ENCODE results near the gene SPNS2.

SPNS2 gene, protein sequence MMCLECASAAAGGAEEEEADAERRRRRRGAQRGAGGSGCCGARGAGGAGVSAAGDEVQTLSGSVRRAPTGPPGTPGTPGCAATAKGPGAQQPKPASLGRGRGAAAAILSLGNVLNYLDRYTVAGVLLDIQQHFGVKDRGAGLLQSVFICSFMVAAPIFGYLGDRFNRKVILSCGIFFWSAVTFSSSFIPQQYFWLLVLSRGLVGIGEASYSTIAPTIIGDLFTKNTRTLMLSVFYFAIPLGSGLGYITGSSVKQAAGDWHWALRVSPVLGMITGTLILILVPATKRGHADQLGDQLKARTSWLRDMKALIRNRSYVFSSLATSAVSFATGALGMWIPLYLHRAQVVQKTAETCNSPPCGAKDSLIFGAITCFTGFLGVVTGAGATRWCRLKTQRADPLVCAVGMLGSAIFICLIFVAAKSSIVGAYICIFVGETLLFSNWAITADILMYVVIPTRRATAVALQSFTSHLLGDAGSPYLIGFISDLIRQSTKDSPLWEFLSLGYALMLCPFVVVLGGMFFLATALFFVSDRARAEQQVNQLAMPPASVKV

DNA sequence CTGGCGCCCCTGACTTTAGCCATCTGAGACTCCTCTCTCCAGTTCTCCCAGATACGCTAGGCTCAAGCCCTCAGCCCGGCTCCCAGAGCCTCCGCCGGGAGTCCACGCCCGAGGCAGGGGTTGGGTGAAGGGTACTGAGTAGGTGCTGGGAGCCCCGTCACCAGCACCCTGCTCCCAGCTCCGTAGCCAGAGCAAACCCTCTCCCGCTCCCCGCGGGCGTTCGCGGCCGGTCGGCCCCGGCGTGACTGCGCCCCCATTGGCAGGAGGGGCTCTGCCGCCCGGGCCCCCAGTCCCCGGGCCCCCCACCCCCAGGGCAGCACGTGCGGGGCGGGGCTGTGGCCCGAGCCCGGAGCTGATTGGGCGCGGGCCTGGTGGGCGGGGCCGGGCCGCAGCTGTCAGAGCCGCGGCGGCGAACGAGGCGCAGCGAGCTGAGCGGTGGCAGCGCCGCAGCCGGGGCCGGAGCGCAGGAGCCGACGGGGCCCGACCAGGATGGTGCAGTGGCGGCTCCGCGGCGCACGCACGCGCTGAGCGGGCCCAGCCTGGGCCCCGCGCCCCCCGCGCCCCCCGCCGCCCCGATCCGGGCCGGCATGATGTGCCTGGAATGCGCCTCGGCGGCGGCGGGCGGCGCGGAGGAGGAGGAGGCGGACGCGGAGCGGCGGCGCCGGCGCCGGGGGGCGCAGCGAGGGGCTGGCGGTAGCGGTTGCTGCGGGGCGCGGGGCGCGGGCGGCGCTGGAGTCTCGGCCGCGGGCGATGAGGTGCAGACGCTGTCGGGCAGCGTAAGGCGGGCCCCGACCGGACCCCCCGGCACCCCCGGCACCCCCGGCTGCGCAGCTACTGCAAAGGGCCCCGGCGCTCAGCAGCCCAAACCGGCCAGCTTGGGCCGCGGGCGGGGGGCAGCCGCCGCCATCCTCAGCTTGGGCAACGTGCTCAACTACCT lies at the start of gene SPNS2:
Gene SPNS2, plus strand, starts transcription at position 421 of the 937 bp plus-strand sequence. Its CDS starts 167 bp downstream, at position 588.
- DNase-seq = peak; percentile 8 to 63 (median 54)

DNA sequence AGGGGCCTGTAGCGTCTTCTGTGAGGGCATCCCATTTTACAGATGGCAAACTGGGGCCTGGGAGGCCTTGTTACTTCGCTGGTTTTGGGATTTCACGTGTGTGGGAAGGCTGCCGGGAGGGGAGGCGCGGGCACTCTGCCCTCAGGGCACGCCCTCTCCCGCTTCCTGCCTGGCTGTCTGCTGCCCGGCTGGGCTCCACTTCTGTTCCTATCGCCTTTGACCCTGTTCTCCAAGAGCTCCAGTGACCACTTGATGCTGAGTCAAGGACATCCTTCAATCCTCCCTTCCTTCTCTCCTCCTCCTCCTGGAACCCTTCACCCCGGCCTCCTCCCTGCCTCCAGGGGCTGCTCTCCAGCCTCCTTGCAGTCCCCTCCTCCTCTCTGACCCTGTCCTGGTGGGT lies 48.9 kb upstream of the SPNS2 start:
- no peak for DNase-seq

DNA sequence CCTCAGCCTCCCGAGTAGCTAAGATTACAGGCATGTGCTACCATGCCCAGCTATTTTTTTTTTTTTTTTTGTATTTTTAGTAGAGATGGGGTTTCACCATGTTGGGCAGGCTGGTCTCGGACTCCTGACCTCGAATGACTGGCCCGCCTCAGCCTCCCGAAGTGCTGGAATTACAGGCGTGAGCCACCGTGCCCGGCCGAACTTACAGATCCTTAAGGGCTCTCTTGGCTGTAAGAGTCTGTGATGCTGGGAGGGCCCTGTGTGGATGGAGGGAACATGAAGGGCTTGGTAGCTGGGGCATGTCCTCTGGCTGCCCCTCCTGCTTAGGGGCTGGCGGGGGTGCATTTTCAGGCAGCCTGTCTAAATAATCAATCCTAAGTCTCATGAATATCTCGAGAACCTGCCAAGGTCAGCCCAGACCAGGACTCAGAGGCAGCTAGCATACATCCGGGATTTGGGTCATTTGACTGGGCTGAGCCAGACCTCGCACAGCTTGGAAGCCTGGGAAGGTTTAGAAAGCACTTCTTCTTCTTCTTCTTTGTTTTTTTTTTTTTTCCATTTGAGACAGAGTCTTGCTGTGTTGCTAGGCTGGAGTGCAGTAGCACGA lies 47.9 kb upstream of the SPNS2 start:
- DNase-seq = no peak

DNA sequence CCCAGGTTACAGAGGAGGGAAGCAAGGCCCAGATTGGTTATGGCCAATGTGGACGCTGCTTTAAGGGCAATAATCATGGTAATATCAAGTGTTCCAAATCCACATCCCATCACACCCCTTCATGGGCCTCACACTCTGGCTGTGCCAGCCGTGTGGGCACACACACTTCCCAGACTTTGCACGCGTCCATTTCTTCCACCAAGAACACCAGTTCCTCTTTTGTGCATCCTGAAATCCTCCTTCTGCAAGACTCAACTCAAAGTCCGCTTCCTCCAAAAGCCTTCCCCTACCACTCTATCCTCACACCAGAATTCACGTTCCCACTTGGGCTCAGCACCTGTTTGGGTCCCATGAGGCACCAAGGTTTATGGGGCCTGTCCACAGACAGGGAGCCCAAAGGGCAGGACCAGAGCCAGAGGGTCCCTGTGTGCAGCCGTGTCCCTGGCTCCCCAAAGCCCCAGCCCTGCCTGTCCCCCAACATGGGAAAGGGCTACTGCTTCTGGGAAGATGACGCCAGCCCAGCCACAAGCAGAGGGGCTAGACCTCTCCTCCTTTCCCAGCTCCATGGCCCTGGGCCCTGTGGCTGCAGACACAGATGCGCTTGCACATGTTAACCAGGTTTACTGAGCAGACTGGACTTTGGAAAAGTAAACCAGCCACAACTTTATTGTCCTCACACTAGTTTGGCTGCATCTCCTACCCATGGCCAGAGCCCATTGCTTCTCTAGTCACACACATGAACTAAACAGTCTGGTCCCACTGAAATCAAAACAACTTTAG lies 44.7 kb upstream of the SPNS2 start:
- DNase-seq = no peak

DNA sequence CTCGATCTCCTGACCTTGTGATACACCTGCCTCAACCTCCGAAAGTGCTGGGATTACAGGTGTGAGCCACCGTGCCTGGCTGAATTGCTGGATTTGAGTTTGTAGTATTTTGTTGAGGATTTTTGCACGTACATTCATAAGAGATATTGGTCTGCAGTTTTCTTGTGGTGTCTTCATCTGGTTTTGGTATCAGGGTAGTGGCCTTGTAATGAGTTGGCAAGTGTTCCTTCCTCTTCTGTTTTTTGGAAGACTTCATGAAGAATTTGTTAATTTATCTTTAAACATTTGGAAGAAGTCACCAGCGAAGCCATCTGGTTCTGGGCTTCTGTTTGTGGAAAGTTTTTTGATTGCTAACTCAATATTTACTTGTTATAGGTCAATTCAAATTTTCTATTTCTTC lies 38.0 kb upstream of the SPNS2 start:
- no peak for DNase-seq

DNA sequence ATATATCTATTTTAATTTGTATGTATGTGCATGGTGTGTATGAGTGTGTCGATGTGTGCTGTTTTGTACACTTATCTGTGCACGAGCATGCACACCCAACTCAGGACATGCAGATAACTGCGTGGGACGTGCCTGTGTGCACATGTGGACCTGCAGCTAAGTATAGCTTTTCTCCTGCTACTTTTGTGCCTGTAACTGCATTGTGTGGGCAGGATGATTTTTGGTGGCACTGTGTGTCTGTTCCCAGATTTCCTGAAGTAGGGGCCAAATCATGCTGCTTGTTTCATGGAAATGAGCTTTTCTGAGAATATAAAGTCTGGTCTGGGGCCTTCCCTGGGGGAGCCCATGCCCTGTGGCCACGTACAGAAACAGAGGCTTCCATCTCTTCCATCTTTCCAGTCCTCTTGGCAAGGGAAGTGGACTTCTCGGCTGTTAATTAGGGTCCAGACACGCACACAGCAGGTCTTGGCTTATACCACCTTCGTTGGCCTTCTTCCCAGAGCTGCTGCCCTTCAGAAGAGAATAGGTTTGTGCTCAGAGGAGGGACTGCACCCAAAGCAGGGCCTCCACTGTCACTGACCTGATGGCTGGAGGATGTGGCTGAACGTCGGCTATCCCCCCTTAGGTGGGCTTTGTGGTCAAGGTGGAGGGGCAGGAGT lies 34.7 kb upstream of the SPNS2 start:
- DNase-seq = no peak

DNA sequence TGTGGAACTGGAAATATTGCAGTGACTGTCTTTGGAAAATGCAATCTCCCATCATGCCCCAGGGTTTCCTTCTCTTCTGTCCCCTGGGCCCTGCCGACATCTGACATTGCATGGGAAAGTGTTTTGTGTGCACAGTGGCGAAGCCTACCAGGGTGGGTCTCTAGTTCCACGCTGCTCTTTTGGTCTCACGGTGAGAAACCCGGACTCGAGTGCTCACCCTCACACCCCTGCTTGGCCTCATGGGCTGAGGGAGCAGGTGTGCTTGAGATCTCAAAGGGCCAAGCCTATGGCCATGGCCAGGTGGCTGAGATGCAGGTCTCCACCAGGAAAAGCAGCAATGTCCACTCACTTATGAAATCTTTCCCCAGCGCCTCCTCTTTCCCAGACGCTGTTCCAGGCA lies 32.9 kb upstream of the SPNS2 start:
- no peak for DNase-seq

DNA sequence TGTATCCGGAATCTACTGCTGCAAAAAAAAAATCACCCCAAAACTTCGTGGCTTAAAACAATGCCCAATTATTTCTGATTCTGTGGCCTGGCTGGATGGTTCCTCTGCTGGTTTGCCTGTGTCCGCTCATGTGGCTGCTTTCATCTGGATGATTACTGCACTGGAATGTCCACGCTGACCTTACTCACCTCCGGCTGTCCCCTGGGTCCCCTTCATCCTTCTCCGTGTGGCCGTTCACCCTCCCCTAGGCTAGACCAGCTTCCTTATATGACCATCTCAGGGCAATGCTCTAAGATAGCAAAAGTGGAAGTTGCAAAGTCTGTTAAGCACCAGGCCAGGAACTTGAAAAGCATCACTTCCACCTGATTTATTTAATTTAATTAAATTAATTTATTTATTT lies 31.4 kb upstream of the SPNS2 start:
- DNase-seq = no peak

DNA sequence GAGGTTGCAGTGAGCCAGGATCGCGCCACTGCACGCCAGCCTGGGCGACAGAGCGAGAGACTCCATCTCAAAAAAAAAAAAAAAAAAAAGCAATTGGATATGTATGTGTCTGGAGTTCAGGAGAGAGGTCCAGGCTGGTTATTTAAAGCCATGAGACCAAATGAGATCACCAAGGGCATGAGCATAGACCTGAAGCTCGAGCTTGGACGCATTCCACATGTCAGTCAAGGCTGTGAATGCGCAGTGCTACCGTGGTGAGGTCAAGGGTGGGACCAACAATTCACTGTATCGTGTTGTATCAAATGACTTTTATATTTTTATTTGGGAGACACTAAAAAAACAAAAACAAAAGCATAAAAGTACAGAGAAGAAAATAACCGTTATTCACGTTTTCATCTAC lies 29.1 kb upstream of the SPNS2 start:
- no peak for DNase-seq

DNA sequence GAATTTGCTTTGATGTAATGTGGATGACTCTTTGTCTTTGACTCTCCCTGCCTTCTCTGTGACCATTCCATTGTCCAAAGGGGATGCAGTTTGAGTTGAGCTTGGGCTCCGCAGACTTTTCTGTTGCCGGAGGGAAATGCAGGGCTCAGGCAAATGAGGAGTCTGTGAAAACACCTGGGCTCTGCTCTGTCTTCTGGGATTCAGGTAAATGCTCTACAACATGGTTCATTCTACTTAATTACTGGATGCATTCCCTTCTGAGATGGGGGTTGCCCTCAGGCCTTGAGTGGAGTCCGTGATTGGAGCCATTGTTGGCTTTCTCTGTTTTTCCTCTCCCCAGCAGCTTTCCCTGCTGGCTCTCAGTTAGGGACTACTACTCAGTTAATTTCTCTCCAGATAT lies 26.4 kb upstream of the SPNS2 start:
- DNase-seq = no peak

DNA sequence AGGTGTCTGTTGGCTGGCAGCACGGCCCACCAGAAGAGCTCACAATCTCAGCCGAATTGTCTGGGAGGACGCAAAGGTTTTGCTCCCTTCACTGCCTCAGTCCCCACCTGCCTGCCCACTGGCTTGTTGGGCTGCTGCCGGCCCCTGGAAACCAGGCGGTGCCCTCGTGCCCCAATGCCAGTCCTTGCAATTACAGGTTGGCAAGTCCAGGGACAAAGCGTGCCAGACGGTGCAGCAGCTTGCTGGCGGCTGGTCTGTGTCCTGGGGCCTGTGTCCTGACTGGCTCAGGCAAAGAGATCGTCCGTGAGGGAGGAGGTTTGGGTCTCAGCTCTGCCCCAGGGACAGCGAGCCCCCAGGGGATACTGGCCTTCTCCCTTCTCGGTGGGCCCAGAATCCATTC lies 24.6 kb upstream of the SPNS2 start:
- DNase-seq = no peak

DNA sequence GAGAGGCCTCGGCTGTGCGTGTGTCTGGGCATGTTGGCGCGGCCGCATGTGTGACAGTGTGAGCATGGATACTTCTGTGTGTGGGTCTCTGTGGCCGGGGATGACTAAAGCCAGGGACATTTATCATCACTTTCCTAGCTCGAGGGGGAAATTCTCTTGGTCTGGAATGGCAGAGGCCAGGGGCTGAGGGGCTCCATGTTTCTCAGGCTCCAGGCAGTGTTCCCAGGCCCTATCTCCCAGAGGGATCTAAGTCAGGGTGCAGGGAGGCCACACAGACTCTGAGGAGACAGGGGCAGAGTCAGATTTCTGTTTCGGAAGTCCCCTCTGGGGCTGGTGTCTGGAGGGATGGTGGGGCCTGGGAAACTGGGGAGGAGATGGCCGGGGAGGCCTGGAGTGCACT lies 23.7 kb upstream of the SPNS2 start:
- no peak for DNase-seq

DNA sequence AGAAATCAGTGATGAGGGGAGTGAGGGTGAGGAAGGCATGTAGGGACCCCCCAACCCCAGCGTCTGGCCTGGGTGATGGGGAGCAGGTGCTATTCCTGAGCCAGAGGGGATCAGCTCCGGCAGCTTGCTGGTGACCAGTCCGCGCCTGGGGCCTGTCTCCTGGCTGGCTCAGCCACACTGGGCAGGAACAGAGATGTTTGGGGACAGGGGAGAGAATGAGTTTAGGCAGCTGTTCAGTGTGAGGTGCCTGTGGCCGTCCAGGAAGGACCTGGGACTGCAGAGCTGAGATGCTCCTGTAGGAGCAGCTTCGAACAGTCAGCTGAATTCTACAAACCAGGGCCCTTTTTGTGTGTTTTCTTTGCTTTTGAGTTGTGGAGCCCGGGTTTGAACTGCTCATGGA lies 23.2 kb upstream of the SPNS2 start:
- DNase-seq = no peak

DNA sequence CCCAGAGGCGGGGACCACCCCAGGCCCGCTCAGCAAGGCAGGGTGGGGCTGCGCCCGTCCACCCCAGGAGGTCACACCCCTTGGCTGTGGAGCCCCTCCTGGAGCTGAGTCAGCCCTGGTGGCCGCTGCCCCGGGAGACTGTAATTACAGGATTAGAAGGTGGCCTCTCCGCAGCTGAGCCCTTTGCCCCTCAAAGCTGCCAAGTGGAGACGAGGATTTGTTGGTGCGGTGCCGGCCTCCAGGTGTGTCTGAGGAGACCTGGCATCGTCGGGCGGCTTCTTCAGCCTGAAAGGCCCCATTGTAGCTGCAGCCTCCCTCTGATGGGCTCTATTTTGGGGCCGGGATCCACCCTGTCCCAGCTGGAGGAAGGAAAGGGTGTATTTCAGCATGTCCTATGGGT lies 22.7 kb upstream of the SPNS2 start:
- no peak for DNase-seq

DNA sequence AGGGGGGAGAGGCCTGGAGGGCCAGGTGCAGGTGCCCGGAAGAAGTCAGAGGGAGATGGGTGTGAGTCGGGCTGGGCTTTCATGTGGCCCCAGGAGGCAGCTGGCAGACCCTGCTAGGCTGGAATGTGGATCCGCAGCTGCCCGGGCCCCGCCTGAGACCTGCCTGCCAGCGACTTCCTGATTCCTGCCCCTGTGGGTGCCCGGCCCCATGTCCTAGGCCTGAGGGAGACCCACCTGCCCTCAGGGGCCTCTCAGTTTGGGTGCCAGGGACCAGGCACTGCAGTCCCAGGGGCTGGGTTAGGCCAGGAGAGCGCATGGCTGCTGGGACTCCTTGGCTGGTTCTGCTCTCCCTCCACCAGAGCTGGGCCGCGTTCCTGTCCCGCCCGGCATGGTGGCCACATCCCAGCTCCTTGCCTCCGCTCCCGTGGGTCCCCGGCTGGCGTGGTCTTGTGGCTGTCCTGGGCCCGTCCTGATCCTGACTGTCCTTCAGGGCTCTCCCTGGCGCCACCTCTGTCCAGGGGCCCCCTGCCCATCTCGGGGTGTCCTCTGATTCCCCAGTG lies 22.1 kb upstream of the SPNS2 start:
- DNase-seq = no peak

DNA sequence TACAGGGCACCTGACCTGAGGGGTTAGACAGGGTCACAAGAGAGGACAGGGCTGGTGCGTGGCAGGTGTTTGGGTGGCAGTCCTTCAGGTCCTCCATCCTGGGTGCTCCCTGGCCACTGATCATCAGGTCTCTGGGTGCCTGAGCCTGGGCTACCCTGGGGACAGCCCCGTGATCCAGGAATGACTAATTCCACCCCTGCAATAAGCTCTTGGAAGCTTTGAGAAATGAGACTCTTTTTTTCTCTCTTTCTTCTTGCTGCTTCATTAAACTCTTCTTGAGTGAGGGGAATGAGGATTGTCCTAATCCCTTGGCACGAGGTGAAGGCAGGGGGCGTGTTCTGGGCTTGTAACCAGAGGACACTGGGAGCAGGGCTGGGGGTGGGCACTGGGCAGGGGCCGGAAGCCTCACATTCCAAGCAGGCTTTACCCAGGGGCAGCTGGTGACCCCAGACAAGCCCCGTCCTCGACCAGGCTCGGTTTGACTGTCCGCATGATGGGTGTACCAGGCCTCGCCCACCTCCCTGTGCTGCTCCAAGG lies 21.4 kb upstream of the SPNS2 start:
- no peak for DNase-seq

DNA sequence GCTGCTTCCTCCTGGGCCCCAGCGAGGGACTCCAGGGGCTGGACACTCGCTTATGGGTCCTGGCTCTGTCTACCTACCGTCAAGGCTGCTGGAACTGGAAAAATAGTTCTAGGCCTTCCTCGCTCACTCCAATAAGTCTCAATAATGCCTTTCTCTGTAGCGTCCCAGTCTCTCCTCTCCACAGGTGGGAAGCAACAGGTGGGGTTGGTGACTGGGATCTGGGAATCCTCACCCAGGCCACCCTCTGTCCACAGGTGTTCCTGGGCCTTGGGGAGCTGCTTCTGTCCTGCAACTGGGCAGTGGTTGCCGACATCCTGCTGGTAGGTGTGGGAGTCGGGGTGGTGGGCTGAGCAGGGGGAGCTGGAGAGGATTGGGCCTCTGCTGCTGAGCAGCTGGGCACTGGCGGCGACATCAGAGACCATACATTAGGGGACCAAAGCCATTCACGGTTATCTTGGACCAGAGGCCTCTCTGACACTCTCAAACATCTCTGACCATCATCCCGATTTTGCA lies 20.3 kb upstream of the SPNS2 start:
- no peak for DNase-seq

DNA sequence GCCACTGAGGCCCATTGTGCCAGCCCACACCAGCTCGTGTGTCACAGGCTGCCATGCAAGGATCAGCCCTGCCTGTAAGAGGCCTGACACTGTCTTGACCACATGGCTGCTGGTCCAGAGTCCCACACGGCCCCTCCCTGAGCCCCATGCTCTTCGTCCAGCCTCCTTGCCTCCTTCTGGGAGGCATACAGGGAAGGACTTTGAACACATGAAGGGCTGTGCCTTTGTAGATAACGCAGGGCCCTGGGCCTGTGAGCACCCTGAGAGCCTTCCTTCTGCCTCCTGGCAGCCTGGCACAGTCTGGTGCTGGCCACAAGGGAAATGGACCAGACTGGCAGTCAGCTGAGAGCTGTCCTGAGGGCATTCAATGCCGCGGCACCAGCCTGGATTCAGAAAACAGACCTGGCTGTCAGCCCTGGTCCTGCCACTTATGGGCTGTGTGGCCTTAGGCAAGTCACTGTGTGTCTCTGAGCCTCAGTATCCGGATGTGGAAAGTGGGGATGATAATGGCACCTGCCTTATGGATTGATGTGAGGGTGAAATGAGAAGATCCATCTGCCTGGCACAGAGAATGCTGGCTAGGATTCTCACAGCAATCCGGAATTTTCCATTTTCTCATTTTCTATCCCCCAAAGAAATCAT lies 19.2 kb upstream of the SPNS2 start:
- DNase-seq = no peak

DNA sequence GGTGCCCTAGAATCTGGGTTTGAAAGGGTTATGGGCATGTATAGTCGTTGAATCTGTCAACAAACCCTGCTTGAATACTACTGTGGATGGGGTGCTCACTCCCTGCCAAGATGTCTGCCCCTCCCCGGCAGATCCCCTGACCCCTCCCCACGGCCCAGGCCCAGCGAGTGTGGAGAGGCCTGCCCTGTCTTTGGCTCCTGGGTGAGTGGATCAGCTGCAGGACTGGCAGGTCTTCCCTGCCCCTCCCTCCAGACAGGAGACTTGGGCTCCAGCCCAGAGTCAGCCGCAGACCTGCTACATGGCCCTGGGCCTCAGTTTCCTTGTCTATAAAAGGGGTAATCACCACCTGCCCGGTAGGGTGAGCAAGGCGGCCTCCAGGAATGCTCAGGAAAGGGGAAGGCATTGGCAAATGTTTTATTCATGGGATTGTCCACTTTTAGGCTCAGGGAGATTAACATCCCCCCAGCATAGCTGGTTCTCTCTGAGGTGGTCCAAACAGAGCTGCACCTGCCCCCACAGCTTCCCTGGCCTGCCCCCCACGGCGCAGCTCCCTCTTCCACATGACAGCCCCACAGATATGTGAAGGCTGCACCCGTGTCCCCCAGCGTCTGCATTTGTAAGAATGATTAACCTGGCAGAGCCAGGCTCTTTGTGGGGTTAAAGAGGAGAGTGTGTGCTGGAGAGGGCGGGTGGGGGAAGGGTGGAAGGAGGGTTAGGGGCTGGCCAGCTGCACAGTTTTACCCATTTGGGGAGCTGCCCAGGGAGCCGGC lies 18.5 kb upstream of the SPNS2 start:
- DNase-seq = no peak
